Lower leg skin (tissue), 3 donors: Measurements from ENCODE around the gene NCKIPSD.

Source experiments
- CTCF ChIP-seq, 3 donors: fragments of 450-650 bp; IDR thresholded peaks; one replicate each; pipeline ENCODE4 v1.5.1; 2016; ENCODE audit warnings: antibody characterized with exemption in 3 of 3, mild to moderate bottlenecking in 3 of 3, moderate library complexity in 2 of 3
- POLR2A ChIP-seq, 2 donors: fragments of 450-650 bp; IDR thresholded peaks; one replicate each; pipeline ENCODE4 v1.6.1; 2016 to 2017; ENCODE audit warnings: antibody characterized with exemption in 2 of 2, mild to moderate bottlenecking in 1 of 2, moderate library complexity in 1 of 2

DNA sequence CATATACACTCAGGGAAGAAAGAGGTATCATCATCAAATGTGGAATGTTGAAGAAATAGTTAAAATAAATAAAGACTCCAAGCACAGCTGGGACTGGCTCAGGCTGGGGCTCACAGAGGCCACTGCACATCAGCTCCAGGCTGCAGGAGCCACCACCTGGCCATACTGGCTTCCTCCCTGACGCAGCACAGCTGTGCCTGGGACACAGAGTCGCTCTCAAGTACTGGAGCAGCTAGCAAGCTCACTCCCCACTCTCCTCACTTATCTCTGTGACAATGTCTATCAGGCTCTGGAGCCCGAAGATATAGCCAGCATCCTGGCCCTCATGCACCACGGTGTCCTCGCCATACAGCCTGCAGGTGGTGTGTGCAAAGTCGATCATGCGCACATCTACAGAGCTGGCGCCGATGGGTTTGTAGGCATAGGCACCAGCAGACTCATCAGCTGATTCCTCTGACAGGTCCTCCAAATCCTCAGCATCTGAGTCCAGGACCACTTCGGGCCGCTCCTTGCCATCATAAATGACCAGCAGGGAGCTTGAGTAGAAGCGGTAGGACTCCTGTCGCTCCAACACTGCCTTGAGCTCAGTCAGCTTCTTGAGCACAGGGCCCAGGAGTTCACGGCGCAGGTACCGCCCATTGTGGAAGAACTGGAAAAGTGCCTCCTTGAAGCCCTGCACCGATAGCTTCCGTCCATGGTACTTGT is 2.5 kb upstream of the NCKIPSD start:
- TF ChIP-seq CTCF (IDR thresholded peaks at IDR 0.05) (no peak), POLR2A (IDR thresholded peaks at IDR 0.05) (no peak)
